ENCODE data around the gene LMCD1. TPM values are rescaled to one million over a fixed set of nuclear protein-coding genes. Genes with fewer than 3 reads are reported as not detected.
"Not testable (repeated sequence)": the region's sequence is repeated elsewhere in the genome, so short reads cannot be mapped to it uniquely, and the experiment has no call there.

Gene LMCD1
- total RNA-seq, 2 experiments from 2014 or later: 2.1 to 2.2 TPM

DNA sequence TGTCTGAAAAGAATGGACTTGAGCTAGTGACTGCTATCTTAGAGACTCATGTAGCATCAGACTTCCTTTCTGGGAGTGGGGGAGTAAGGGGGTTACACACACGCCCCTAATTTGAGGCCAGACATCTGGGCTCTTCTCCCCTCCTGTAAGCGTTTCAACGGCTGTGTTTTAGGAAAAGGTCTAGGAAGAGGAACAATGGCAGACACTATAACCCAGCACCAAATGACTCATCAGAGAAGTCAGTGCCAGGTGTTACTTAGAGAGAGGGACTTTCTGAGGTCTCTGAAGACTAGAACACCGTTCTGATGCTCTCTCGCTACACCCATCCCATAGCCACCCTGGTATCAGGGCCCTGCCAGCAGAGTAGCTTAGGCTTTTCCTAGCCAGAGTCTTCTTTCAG, 77.5 kb downstream of the LMCD1 start:
- POLR2A ChIA-PET: no interaction called here
- no peaks in the 10 kb centered on the region for H3K9me3 Mint-ChIP-seq
- intact Hi-C loops (cut with micrococcal nuclease): no loop called here
- no peak for DNase-seq
- H3K4me1 Mint-ChIP-seq (ENCODE audit: low read depth): no peaks in the 10 kb centered on the region
- H3K27ac Mint-ChIP-seq: no peak overlapping the region
- H3K27me3 Mint-ChIP-seq: no peaks in the 10 kb centered on the region
- CTCF ChIA-PET: no interaction called here
- ATAC-seq: no peak
- H3K4me3 Mint-ChIP-seq: no peak overlapping the region
- TF ChIP-seq, protein P1, sequence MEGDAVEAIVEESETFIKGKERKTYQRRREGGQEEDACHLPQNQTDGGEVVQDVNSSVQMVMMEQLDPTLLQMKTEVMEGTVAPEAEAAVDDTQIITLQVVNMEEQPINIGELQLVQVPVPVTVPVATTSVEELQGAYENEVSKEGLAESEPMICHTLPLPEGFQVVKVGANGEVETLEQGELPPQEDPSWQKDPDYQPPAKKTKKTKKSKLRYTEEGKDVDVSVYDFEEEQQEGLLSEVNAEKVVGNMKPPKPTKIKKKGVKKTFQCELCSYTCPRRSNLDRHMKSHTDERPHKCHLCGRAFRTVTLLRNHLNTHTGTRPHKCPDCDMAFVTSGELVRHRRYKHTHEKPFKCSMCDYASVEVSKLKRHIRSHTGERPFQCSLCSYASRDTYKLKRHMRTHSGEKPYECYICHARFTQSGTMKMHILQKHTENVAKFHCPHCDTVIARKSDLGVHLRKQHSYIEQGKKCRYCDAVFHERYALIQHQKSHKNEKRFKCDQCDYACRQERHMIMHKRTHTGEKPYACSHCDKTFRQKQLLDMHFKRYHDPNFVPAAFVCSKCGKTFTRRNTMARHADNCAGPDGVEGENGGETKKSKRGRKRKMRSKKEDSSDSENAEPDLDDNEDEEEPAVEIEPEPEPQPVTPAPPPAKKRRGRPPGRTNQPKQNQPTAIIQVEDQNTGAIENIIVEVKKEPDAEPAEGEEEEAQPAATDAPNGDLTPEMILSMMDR (IDR thresholded peaks at IDR 0.05): no peak
- no peaks in the 10 kb centered on the region for H3K36me3 Mint-ChIP-seq (ENCODE audit: low read depth)

DNA sequence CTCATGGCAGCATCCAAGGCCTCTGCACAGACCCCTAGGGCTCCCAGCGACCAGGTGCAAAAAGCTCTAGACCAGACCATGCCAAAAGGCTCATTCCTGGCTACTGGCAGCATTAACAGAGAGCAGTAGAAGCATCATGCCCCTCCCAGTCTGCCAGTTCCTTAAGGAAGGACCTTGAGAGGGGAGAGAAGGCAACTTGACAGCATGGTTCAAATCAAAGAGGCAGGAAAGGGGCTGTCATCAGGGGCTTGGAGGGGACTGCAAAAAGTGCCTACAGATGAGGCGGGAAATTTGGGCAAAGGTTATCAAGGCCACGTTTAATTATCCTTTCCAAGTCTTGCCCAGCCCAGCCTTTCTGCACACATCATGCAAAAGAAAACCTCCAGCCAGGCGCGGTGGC, 78.3 kb downstream of the LMCD1 start:
- Mint-ChIP-seq H3K27ac (no peak overlapping the region), H3K4me1 (ENCODE audit: low read depth) (no peaks in the 10 kb centered on the region), H3K9me3 (no peaks in the 10 kb centered on the region), H3K27me3 (no peaks in the 10 kb centered on the region), H3K4me3 (no peak overlapping the region), H3K36me3 (ENCODE audit: low read depth) (no peaks in the 10 kb centered on the region)
- TF ChIP-seq, protein P1 (IDR thresholded peaks at IDR 0.05): no peak
- CTCF ChIA-PET: no interaction called here
- intact Hi-C loops (cut with micrococcal nuclease): no loop called here
- POLR2A ChIA-PET: no interaction called here
- DNase-seq (no peak), ATAC-seq (no peak)

DNA sequence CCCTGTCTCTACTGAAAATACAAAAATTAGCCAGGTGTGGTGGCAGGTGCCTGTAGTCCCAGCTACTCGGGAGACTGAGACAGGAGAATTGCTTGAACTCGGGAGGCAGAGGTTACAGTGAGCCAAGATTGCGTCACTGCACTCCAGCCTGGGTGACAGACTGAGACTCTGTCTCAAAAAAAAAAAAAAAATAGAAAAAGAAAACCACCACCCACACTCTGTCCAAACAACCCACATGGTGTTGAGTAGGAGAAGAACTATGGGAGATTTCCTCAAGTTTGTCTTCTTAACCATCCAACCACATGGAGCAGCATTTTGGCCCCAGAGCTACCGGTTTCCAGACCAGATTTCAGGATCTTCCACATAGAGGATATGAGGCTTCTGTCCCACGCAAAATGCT, 78.8 kb downstream of the LMCD1 start:
- intact Hi-C loops (cut with micrococcal nuclease); H3K4me3 Mint-ChIP-seq; ATAC-seq; H3K27ac Mint-ChIP-seq; H3K9me3 Mint-ChIP-seq; H3K36me3 Mint-ChIP-seq (ENCODE audit: low read depth); POLR2A ChIA-PET; H3K27me3 Mint-ChIP-seq; CTCF ChIA-PET; H3K4me1 Mint-ChIP-seq (ENCODE audit: low read depth); DNase-seq: not testable (repeated sequence)

DNA sequence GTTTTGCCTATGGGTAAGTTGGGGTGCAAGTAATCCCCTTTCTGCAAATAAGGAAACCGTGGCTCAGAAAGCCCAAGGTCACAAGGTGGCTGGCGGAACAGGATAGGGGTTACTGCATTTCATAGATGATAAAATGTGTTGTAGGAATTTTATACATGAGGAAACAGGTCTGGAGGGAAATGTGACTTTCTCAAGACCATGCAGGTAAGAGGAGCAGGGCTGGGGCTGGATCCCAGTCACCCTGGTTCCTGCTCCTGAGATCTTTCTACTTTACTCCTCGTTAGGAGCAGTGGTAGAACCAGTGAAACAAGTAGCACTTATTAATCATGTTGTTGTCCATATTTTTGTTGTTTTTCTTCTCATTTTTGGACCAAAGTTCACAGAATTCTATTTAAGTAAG, 79.8 kb downstream of the LMCD1 start:
- Mint-ChIP-seq H3K4me1 (ENCODE audit: low read depth) (no peaks in the 10 kb centered on the region), H3K27me3 (no peaks in the 10 kb centered on the region), H3K4me3 (no peak overlapping the region), H3K9me3 (no peaks in the 10 kb centered on the region), H3K27ac (no peak overlapping the region), H3K36me3 (ENCODE audit: low read depth) (no peaks in the 10 kb centered on the region)
- TF ChIP-seq, protein P1 (IDR thresholded peaks at IDR 0.05): no peak
- POLR2A ChIA-PET: no interaction called here
- CTCF ChIA-PET: no interaction called here
- intact Hi-C loops (cut with micrococcal nuclease): no loop called here
- ATAC-seq (no peak), DNase-seq (no peak)

DNA sequence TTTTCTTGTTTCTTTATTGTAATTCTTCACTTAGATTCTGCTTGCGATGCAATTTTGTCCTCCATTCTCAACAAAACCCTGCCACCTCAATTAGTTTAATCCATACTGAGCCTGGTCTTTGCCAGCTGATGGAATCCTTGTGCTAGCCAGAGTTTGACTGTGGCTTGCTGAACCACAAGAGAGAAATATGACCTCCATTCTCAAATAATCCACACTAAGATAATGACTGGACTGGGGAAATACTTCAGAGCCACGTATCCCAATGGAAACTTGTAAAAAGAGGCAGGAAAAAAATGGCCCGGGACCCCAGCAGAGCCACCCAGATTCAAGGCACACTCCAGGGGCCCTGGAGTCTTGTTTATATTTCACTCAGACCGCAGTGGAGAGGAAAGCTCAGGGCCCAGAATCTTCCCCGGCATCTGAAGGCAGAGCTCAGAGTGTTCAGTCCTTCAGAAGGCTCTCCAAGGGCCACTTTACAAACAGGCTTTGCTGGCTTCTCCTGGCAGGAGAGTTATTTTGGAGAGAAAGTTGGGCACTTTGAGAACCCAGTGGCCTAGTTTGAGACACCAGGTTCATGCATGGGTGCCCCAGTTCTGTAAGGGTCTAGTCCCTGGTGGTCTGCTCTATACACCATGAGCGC, 80.3 kb downstream of the LMCD1 start:
- intact Hi-C loops (cut with micrococcal nuclease): no loop called here
- POLR2A ChIA-PET: no interaction called here
- DNase-seq: no peak
- Mint-ChIP-seq H3K9me3 (no peaks in the 10 kb centered on the region), H3K27me3 (no peaks in the 10 kb centered on the region), H3K4me1 (ENCODE audit: low read depth) (no peaks in the 10 kb centered on the region), H3K4me3 (no peak overlapping the region), H3K36me3 (ENCODE audit: low read depth) (no peaks in the 10 kb centered on the region), H3K27ac (no peak overlapping the region)
- ATAC-seq: no peak
- TF ChIP-seq, protein P1 (IDR thresholded peaks at IDR 0.05): no peak
- CTCF ChIA-PET: no interaction called here

DNA sequence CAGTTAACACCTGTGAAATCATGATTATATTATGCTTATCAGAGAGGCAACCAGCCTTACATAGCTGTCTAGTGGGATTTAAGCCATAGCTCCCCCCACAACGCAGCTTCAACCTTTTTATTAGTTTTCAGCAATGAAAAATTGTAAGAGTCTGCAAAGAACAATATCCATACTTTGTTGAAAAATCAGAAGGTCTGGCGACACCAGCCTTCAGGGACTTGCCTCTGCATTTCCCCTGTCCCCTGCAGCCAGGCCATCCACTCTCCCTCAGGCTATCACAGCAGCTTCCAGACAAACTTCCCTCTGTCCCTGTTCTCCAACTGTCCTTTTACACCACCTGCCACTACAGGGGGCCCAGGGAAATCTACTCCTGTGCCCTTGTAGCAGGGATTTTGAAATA, 83.0 kb downstream of the LMCD1 start:
- no peak for ATAC-seq
- H3K4me1 Mint-ChIP-seq (ENCODE audit: low read depth): no peaks in the 10 kb centered on the region
- TF ChIP-seq, protein P1 (IDR thresholded peaks at IDR 0.05): no peak

More for the DNA sequence above, 83.0 kb downstream of the LMCD1 start:
- DNase-seq: no peak
- Mint-ChIP-seq H3K36me3 (ENCODE audit: low read depth) (no peaks in the 10 kb centered on the region), H3K27ac (no peak overlapping the region), H3K9me3 (no peaks in the 10 kb centered on the region), H3K4me3 (no peak overlapping the region), H3K27me3 (no peaks in the 10 kb centered on the region)
- POLR2A ChIA-PET: no interaction called here
- CTCF ChIA-PET: interaction anchor here (0.5 kb wide), 1 partner anchor 8 kb away, joined by 3 read pairs; no protein-coding TSS in a partner anchor
- intact Hi-C loops (cut with micrococcal nuclease): no loop called here
